ENCODE data around the gene SAPCD2.

The SAPCD2 gene

GRCh38 chr9:137028263-137029057 lies 41.9 kb downstream of the SAPCD2 start:
- peak; percentile 65 to 81 for DNase-seq

GRCh38 chr9:137027369-137028262 lies 42.7 kb downstream of the SAPCD2 start, which contains the start of gene ABCA2:
Gene ABCA2, minus strand, starts transcription at chr9:137028237. Its CDS starts 97 bp downstream, at chr9:137028140.
- no peak for DNase-seq

GRCh38 chr9:137026828-137027227 lies 43.5 kb downstream of the SAPCD2 start:
- no peak for DNase-seq

- DNase-seq, result no peak
Observed at GRCh38 chr9:137026384-137026783, 44.0 kb downstream of the SAPCD2 start.

- peak; percentile 24 to 31 for DNase-seq
Observed at GRCh38 chr9:137025517-137025966, 44.8 kb downstream of the SAPCD2 start.

GRCh38 chr9:137023583-137023991 lies 46.8 kb downstream of the SAPCD2 start:
- no peak for DNase-seq

GRCh38 chr9:137023157-137023556 lies 47.2 kb downstream of the SAPCD2 start:
- DNase-seq, result no peak

GRCh38 chr9:137022662-137023008 lies 47.7 kb downstream of the SAPCD2 start:
- no peak for DNase-seq

- peak; percentile 72 to 79 for DNase-seq
Observed at GRCh38 chr9:137021979-137022661, 48.2 kb downstream of the SAPCD2 start.

- DNase-seq, result no peak
Observed at GRCh38 chr9:137021568-137021978, 48.8 kb downstream of the SAPCD2 start.

- no peak for DNase-seq
Observed at GRCh38 chr9:137020771-137021567, 49.4 kb downstream of the SAPCD2 start.

GRCh38 chr9:137019891-137020683 lies 50.3 kb downstream of the SAPCD2 start:
- no peak for DNase-seq

- no peak for DNase-seq
Observed at GRCh38 chr9:137018761-137019559, 51.4 kb downstream of the SAPCD2 start.

- no peak for DNase-seq
Observed at GRCh38 chr9:137017791-137018497, 52.4 kb downstream of the SAPCD2 start.

- DNase-seq, result no peak
Observed at GRCh38 chr9:137017071-137017470, 53.3 kb downstream of the SAPCD2 start.

GRCh38 chr9:137016436-137016835 lies 53.9 kb downstream of the SAPCD2 start:
- no peak for DNase-seq

GRCh38 chr9:137015976-137016375 lies 54.4 kb downstream of the SAPCD2 start:
- no peak for DNase-seq

GRCh38 chr9:137015540-137015930 lies 54.8 kb downstream of the SAPCD2 start:
- DNase-seq, result no peak

GRCh38 chr9:137014776-137015539 lies 55.4 kb downstream of the SAPCD2 start:
- DNase-seq, result no peak

Data from CD4-positive, alpha-beta T cell treated with Interferon alpha-2 for 1 hour (primary cell).